ENCODE measurements around the gene FUT1.
"Not testable (repeated sequence)": the region's sequence is repeated elsewhere in the genome, so short reads cannot be mapped to it uniquely, and the experiment has no call there.

FUT1 gene

DNA sequence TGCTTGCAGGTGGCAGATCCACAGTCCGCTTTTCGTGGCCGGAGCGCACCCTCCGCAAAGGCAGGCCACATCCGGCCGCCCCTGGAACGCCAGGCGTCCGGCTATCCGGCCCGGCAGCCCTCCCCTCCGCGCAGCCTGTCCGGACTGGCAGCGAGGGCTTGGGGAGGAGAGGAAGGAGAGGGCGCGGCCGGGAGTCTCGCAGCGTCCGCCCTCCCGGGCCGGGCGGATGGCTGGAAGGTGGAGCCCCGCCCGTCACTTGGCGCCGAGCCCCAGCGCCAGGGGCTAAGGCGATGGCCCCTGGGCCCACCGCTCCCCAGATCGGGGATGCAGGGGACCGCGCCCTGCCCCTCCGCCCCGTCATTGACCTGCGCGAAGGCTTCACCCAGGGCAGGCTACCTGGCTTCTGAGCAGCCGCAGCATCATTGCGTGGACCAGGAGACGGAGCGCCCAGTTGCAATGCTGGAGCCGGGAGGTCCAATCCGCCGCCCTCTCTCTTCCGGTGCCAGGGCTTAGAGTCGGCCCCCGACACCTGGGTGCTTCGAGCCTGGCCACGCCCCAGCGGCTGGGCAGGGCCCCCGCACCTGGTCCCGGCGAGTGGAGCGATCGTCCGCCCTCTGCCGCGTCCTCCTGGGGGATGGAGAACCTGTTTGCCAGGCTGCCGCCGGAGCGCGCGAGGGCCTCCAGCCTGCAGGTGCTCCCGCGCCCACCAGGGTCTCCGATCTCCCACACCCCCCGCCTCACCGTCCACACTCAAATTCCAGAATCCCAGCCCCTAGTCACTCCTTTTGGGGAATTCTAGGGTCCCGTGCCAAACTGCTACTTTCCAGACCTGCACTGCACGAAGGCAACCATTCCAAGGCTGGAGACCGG is at the start of gene FUT1:
Gene FUT1, minus strand, starts transcription at position 146 of the 870 bp plus-strand sequence. CDS start 1,360 bp downstream, outside the sequence.
- Histone ChIP-seq H3K27ac (ENCODE audit: low read depth, low read length) (no peak within 1 kb of the TSS), H3K36me3 (ENCODE audit: insufficient read depth, low read length) (no peaks in the 10 kb centered on the region), H3K4me1 (ENCODE audit: control insufficient read depth, insufficient read depth, low read length, unreplicated experiment) (peaks cover 3% of the 10 kb centered on the region), H3K4me3 (ENCODE audit: low read depth, low read length) (peak within 1 kb of the TSS; percentile 20; the same call in 1 of the 2 replicates), H3K27me3 (ENCODE audit: insufficient read depth, low read length) (peaks cover 13% of the 10 kb centered on the region), H2AFZ (ENCODE audit: low read length, unreplicated experiment) (peak within 1 kb of the TSS; percentile 43), H3K79me2 (ENCODE audit: control insufficient read depth, insufficient read depth, low read length, unreplicated experiment) (no peaks in the 10 kb centered on the region)

GRCh38 chr19:48799358-48800300 is 47.2 kb upstream of the FUT1 start:
- Histone ChIP-seq H3K4me3 (ENCODE audit: low read depth, low read length) (no peak overlapping the region), H3K27ac (ENCODE audit: low read depth, low read length) (peak overlapping the region; percentile 10; the same call in 1 of the 2 replicates), H3K36me3 (ENCODE audit: insufficient read depth, low read length) (no peaks in the 10 kb centered on the region), H3K27me3 (ENCODE audit: insufficient read depth, low read length) (no peaks in the 10 kb centered on the region), H2AFZ (ENCODE audit: low read length, unreplicated experiment) (no peak overlapping the region), H3K4me1 (ENCODE audit: control insufficient read depth, insufficient read depth, low read length, unreplicated experiment) (peaks cover 9% of the 10 kb centered on the region), H3K79me2 (ENCODE audit: control insufficient read depth, insufficient read depth, low read length, unreplicated experiment) (no peaks in the 10 kb centered on the region)

- Histone ChIP-seq H3K79me2 (ENCODE audit: control insufficient read depth, insufficient read depth, low read length, unreplicated experiment) (no peaks in the 10 kb centered on the region), H3K4me1 (ENCODE audit: control insufficient read depth, insufficient read depth, low read length, unreplicated experiment) (peaks cover 9% of the 10 kb centered on the region), H3K36me3 (ENCODE audit: insufficient read depth, low read length) (no peaks in the 10 kb centered on the region), H3K27me3 (ENCODE audit: insufficient read depth, low read length) (no peaks in the 10 kb centered on the region), H3K27ac (ENCODE audit: low read depth, low read length) (peak overlapping the region; percentile 10; the same call in 1 of the 2 replicates), H2AFZ (ENCODE audit: low read length, unreplicated experiment) (no peak overlapping the region), H3K4me3 (ENCODE audit: low read depth, low read length) (no peak overlapping the region)
These were observed 46.5 kb upstream of the FUT1 start for GRCh38 chr19:48798937-48799336.

GRCh38 chr19:48797103-48797502 is 44.7 kb upstream of the FUT1 start:
- H3K4me3 ChIP-seq (ENCODE audit: low read depth, low read length) = no peak overlapping the region
- no peaks in the 10 kb centered on the region for H3K27me3 ChIP-seq (ENCODE audit: insufficient read depth, low read length)
- no peaks in the 10 kb centered on the region for H3K36me3 ChIP-seq (ENCODE audit: insufficient read depth, low read length)
- H3K79me2 ChIP-seq (ENCODE audit: control insufficient read depth, insufficient read depth, low read length, unreplicated experiment) = no peaks in the 10 kb centered on the region
- H3K27ac ChIP-seq (ENCODE audit: low read depth, low read length) = no peak overlapping the region
- H2AFZ ChIP-seq (ENCODE audit: low read length, unreplicated experiment) = no peak overlapping the region
- peaks cover 9% of the 10 kb centered on the region for H3K4me1 ChIP-seq (ENCODE audit: control insufficient read depth, insufficient read depth, low read length, unreplicated experiment)

DNA sequence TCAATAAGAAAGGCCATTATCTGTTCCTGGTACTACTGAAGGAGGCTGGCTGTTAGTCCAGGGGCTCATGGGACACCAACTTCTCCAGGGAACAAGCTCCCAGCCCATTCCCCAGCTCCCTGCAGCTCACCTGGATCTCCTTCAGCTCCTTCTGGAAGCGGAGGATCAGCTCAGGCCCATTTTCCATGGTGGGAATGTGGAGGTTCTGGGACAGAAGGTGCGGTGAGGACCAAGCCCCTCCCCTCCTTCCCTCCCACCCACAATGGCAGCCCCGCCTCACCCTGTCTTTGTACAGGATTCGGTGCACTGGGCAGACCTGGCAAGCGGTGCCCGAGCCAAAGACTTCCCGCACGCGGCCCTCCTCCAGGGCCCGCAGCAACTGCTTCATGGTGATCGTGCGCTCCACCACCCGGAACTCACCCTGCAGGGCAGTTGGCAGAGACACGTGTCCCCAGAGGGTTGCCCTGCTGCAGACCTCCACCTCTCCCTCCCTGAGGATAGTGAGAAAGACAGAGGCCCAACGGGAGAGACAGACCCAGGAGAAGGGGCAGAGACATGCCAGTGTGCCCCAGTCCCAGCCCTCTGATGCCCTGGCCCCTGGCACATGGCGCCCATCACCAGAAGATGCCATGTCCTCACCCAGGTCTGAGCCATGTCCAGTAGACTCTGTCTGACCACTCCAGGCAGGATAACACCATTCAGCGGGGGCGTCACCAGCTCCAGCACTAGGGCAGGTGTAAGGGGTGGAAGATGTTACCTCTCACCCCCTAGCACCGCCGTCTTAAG is 44.0 kb upstream of the FUT1 start:
- peaks cover 9% of the 10 kb centered on the region for H3K4me1 ChIP-seq (ENCODE audit: control insufficient read depth, insufficient read depth, low read length, unreplicated experiment)
- H3K27me3 ChIP-seq (ENCODE audit: insufficient read depth, low read length) = no peaks in the 10 kb centered on the region
- H3K27ac ChIP-seq (ENCODE audit: low read depth, low read length) = peak overlapping the region; percentile 36; the same call in 1 of the 2 replicates
- no peaks in the 10 kb centered on the region for H3K79me2 ChIP-seq (ENCODE audit: control insufficient read depth, insufficient read depth, low read length, unreplicated experiment)
- no peak overlapping the region for H2AFZ ChIP-seq (ENCODE audit: low read length, unreplicated experiment)
- no peak overlapping the region for H3K4me3 ChIP-seq (ENCODE audit: low read depth, low read length)
- H3K36me3 ChIP-seq (ENCODE audit: insufficient read depth, low read length) = no peaks in the 10 kb centered on the region

GRCh38 chr19:48795685-48796070 is 43.2 kb upstream of the FUT1 start:
- peaks cover 9% of the 10 kb centered on the region for H3K4me1 ChIP-seq (ENCODE audit: control insufficient read depth, insufficient read depth, low read length, unreplicated experiment)
- no peaks in the 10 kb centered on the region for H3K27me3 ChIP-seq (ENCODE audit: insufficient read depth, low read length)
- H3K36me3 ChIP-seq (ENCODE audit: insufficient read depth, low read length) = no peaks in the 10 kb centered on the region
- H3K4me3 ChIP-seq (ENCODE audit: low read depth, low read length) = no peak overlapping the region
- no peaks in the 10 kb centered on the region for H3K79me2 ChIP-seq (ENCODE audit: control insufficient read depth, insufficient read depth, low read length, unreplicated experiment)
- no peak overlapping the region for H2AFZ ChIP-seq (ENCODE audit: low read length, unreplicated experiment)
- peak overlapping the region; percentile 36; the same call in 1 of the 2 replicates for H3K27ac ChIP-seq (ENCODE audit: low read depth, low read length)

DNA sequence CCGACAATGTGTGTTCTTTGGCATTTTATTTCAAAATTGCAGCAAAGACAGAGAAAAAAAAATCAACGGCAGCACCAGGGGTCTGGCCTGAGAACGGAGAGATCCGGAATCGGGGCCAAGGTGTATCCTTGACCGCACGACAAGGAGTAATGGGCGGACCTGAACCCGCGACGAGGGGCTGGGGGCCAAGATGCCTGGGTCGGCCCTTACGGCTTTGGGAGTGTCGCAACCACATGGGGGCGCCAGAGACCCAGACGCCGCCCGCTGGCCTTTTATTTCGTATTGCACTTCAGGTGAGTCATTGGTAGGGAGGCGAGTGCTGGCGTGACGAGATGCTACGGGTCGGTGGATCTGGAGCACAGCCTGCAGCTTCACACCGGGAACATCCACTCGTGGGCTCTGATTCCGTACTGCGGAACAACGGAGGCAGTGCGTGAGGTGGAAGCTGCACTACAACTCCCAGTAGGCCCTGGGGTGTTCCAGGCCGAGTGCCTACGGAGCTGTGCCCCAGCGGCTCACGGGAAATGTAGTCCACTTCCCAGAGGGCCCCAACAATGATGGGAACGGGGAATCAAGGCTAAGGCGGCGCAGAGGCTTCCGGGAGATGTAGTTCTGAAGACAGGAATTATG is 42.7 kb upstream of the FUT1 start:
- Histone ChIP-seq H3K36me3 (ENCODE audit: insufficient read depth, low read length) (no peaks in the 10 kb centered on the region), H2AFZ (ENCODE audit: low read length, unreplicated experiment) (peak overlapping the region; percentile 29), H3K4me3 (ENCODE audit: low read depth, low read length) (peak overlapping the region; percentile 62), H3K79me2 (ENCODE audit: control insufficient read depth, insufficient read depth, low read length, unreplicated experiment) (no peaks in the 10 kb centered on the region), H3K27ac (ENCODE audit: low read depth, low read length) (peak overlapping the region; percentile 36; the same call in 1 of the 2 replicates), H3K4me1 (ENCODE audit: control insufficient read depth, insufficient read depth, low read length, unreplicated experiment) (peaks cover 9% of the 10 kb centered on the region), H3K27me3 (ENCODE audit: insufficient read depth, low read length) (no peaks in the 10 kb centered on the region)

DNA sequence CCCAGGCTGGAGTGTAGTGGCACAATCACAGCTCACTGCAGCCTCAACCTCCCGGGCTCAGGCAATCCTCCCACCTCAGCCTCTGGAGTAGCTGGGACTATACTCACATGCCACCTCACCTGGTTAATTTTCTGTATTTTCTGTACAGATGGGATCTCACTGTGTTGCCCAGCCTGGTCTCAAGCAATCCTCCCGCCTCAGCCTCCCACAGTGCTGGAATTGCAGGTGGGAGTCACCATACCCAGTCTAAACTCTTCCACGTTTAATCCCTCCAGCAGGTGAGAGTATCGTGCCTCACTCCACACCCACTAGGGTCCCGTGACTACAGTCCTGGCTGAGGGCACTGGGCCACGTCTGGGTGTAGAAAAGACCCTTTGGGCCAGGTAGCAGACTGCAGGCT is 41.9 kb upstream of the FUT1 start:
- H3K4me3 ChIP-seq (ENCODE audit: low read depth, low read length) = no peak overlapping the region
- no peaks in the 10 kb centered on the region for H3K36me3 ChIP-seq (ENCODE audit: insufficient read depth, low read length)
- H2AFZ ChIP-seq (ENCODE audit: low read length, unreplicated experiment) = no peak overlapping the region
- no peak overlapping the region for H3K27ac ChIP-seq (ENCODE audit: low read depth, low read length)
- no peaks in the 10 kb centered on the region for H3K79me2 ChIP-seq (ENCODE audit: control insufficient read depth, insufficient read depth, low read length, unreplicated experiment)
- H3K4me1 ChIP-seq (ENCODE audit: control insufficient read depth, insufficient read depth, low read length, unreplicated experiment) = peaks cover 5% of the 10 kb centered on the region
- no peaks in the 10 kb centered on the region for H3K27me3 ChIP-seq (ENCODE audit: insufficient read depth, low read length)

DNA sequence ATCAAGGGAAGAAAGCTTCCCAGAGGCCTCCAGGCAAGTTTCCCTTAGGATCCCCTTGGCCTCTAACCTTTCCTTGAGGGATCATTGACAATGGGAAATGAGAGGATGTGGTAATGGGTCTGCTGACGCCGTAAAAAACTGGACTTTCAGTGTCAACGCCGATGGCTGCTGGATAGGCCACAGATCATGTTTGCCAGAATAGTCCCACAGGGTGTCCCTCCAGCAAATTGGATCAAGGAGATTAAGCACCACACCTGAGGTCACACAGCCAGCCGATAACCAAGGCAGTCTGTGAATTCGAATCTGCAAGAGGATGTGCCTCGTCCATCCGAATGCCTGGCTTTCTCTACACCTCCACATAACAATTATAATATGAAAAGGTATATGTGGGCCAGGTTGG is 40.8 kb upstream of the FUT1 start:
- H3K27ac ChIP-seq (ENCODE audit: low read depth, low read length) = no peak overlapping the region

GRCh38 chr19:48787331-48787730 is 34.9 kb upstream of the FUT1 start:
- not testable (repeated sequence) for H3K27ac ChIP-seq (ENCODE audit: low read depth, low read length); H3K4me1 ChIP-seq (ENCODE audit: control insufficient read depth, insufficient read depth, low read length, unreplicated experiment); H3K27me3 ChIP-seq (ENCODE audit: insufficient read depth, low read length); H3K4me3 ChIP-seq (ENCODE audit: low read depth, low read length); H3K36me3 ChIP-seq (ENCODE audit: insufficient read depth, low read length); H3K79me2 ChIP-seq (ENCODE audit: control insufficient read depth, insufficient read depth, low read length, unreplicated experiment); H2AFZ ChIP-seq (ENCODE audit: low read length, unreplicated experiment)

More for the DNA sequence above, 40.8 kb upstream of the FUT1 start:
- Histone ChIP-seq H3K27me3 (ENCODE audit: insufficient read depth, low read length) (no peaks in the 10 kb centered on the region), H3K4me3 (ENCODE audit: low read depth, low read length) (no peak overlapping the region), H3K4me1 (ENCODE audit: control insufficient read depth, insufficient read depth, low read length, unreplicated experiment) (no peaks in the 10 kb centered on the region), H2AFZ (ENCODE audit: low read length, unreplicated experiment) (no peak overlapping the region), H3K36me3 (ENCODE audit: insufficient read depth, low read length) (no peaks in the 10 kb centered on the region), H3K79me2 (ENCODE audit: control insufficient read depth, insufficient read depth, low read length, unreplicated experiment) (no peaks in the 10 kb centered on the region)

All from ACC112 (cell line).